Gastroesophageal sphincter (tissue), 2 donors: ENCODE results near the gene NTSR1.

Experiments used
- POLR2A ChIP-seq, 2 donors: fragments of 450-650 bp; IDR thresholded peaks; one replicate each; pipeline ENCODE4 v1.6.1; 2017; ENCODE audit warnings: antibody characterized with exemption in 2 of 2, mild to moderate bottlenecking in 2 of 2, moderate library complexity in 1 of 2
- POLR2AphosphoS5 ChIP-seq: sonication (generic); formaldehyde crosslinking; IDR thresholded peaks from one replicate; pipeline ENCODE4 v1.6.1; 2017; ENCODE audit warnings: antibody characterized with exemption

- TF ChIP-seq POLR2AphosphoS5: no peak
- TF ChIP-seq POLR2A (IDR thresholded peaks at IDR 0.05): no peak
Measured at GRCh38 chr20:62661647-62662046, 47.0 kb upstream of the NTSR1 start.
